ENCODE measurements around the gene RASA3. TPM values are rescaled to one million over a fixed set of nuclear protein-coding genes. Genes with fewer than 3 reads are reported as not detected.
"Not testable (repeated sequence)": the region's sequence is repeated elsewhere in the genome, so short reads cannot be mapped to it uniquely, and the experiment has no call there.

RASA3 gene
- total RNA-seq, 1 donor = 78.9 TPM

DNA sequence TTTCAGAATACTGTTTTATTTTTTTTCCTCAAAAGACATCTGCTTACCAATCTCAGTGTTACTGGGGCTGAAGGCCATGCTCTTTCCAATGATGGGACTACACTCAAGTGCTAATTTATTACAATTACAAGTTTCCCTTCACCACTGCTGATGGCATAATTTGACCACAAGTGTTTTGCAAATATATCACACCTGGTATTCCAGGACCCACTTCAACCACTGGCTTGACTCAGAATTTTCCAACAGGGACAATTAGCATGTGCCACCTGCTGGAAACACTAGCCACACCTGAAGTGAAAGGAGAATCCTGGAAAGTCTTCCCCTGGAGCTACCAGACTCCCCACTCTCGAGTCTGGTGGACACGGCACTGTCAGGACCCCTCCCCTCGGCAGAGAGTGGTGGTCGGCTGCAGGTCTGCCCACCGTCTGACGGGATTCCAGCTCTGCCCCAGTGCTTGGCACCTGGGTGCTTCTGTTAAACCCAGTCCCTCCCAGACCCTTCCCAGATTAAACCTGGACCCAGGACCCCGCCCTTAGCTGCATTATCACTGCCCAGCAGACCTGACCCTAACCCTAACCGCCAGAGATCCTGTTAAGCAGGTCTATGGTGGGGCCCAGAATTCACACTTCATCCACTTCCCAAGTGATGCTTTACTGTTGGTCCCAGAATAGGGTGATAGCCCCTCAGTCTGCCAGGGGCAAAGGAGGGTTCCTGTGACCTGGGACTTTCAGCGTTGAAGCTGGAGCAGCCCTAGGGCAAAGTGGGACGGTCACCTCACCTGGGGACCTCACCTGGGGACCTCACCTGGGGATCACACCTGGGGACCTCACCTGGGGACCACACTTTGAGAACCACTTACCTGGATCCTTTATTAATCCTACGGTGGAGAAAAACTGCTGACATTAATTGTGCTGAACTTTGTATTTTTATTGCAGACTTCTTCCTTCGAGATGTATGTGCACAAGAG lies 17.6 kb upstream of the RASA3 start:
- no peaks in the 10 kb centered on the region for H3K27me3 ChIP-seq (ENCODE audit: insufficient read depth, low read length)
- no peaks in the 10 kb centered on the region for H3K9me3 ChIP-seq (ENCODE audit: low read depth, low read length)
- H3K4me3 ChIP-seq (ENCODE audit: low read length) = no peak overlapping the region
- H3K4me1 ChIP-seq (ENCODE audit: insufficient read depth, low read length) = peaks cover 93% of the 10 kb centered on the region

DNA sequence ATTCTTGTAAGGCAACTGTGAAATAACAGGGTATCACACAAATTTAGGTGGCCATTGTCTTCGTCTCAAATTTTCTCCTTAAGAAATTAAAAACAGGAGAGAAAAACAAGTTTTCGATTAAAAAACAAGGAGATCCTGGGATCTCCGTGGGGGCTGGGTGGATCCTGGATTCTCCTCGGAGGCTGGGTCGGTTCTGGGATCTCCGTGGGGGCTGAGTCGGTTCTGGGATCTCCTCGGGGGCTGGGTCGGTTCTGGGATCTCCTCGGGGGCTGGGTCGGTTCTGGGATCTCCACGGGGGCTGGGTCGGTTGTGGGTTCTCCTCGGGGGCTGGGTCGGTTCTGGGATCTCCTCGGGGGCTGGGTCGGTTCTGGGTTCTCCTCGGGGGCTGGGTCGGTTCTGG lies 16.5 kb upstream of the RASA3 start:
- H3K4me3 ChIP-seq (ENCODE audit: low read length); H3K9me3 ChIP-seq (ENCODE audit: low read depth, low read length): not testable (repeated sequence)

GRCh38 chr13:114148521-114148855 lies 16.1 kb upstream of the RASA3 start:
- Histone ChIP-seq H3K9me3 (ENCODE audit: low read depth, low read length) (no peaks in the 10 kb centered on the region), H3K27me3 (ENCODE audit: insufficient read depth, low read length) (no peaks in the 10 kb centered on the region), H3K4me1 (ENCODE audit: insufficient read depth, low read length) (peaks cover 97% of the 10 kb centered on the region), H3K4me3 (ENCODE audit: low read length) (no peak overlapping the region)

More for the DNA sequence above, 16.5 kb upstream of the RASA3 start:
- not testable (repeated sequence) for H3K27me3 ChIP-seq (ENCODE audit: insufficient read depth, low read length)
- H3K4me1 ChIP-seq (ENCODE audit: insufficient read depth, low read length) = peaks cover 97% of the 10 kb centered on the region

DNA sequence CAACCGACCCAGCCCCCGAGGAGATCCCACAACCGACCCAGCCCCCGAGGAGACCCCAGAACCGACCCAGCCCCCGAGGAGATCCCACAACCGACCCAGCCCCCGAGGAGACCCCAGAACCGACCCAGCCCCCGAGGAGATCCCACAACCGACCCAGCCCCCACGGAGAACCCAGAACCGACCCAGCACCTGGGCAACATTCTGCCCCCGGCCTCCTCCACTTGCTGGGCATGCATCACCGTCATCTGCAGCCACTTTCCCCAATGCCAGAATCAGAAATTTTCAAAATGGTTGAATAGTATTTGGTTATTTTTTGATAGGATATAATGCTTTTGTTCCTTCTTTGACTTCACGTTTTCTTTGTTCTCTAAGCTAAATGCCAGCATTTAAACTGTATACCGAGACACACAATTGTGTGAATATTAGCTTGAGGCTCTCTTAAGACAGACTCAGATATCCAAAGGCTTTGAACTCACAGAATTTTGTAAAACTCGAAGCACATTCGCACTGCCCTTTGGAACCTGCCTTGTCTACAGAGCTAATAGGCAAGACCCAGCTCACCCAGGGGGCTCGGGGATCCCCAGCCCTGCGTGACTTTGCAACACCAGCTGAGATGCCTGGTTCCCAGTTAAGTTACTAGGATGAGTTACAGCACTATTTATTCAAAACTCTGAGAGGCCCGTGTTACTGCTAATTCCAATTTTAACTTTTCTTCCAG lies 15.5 kb upstream of the RASA3 start:
- H3K9me3 ChIP-seq (ENCODE audit: low read depth, low read length) = no peaks in the 10 kb centered on the region
- H3K4me1 ChIP-seq (ENCODE audit: insufficient read depth, low read length) = peaks cover 97% of the 10 kb centered on the region
- H3K4me3 ChIP-seq (ENCODE audit: low read length) = no peak overlapping the region
- H3K27me3 ChIP-seq (ENCODE audit: insufficient read depth, low read length) = no peaks in the 10 kb centered on the region

GRCh38 chr13:114146629-114147028 lies 14.2 kb upstream of the RASA3 start:
- no peak overlapping the region for H3K4me3 ChIP-seq (ENCODE audit: low read length)
- no peaks in the 10 kb centered on the region for H3K27me3 ChIP-seq (ENCODE audit: insufficient read depth, low read length)
- peaks cover 97% of the 10 kb centered on the region for H3K4me1 ChIP-seq (ENCODE audit: insufficient read depth, low read length)
- no peaks in the 10 kb centered on the region for H3K9me3 ChIP-seq (ENCODE audit: low read depth, low read length)

GRCh38 chr13:114146173-114146572 lies 13.8 kb upstream of the RASA3 start:
- Histone ChIP-seq H3K27me3 (ENCODE audit: insufficient read depth, low read length) (no peaks in the 10 kb centered on the region), H3K4me1 (ENCODE audit: insufficient read depth, low read length) (peaks cover 97% of the 10 kb centered on the region), H3K9me3 (ENCODE audit: low read depth, low read length) (no peaks in the 10 kb centered on the region), H3K4me3 (ENCODE audit: low read length) (no peak overlapping the region)

DNA sequence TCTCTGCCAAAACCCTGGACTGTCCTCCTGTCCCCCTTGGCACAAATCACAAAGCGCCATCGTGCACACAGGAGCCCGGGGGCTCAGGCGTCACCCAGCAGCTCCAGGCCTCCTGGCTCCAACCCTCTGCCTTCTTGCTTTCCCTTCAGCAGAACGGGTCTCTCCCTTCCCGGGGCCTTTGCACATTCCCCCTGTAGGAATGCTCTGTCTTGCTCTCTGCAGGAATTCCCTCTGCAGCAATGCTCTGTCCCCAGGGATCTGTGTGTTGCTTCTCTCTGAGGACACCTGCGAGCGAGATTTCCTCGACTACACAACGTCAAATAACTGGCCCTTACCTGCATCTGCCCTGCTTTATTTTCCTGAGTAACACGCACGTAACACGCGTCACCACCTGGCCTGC lies 13.3 kb upstream of the RASA3 start:
- Histone ChIP-seq H3K27me3 (ENCODE audit: insufficient read depth, low read length) (no peaks in the 10 kb centered on the region), H3K9me3 (ENCODE audit: low read depth, low read length) (no peaks in the 10 kb centered on the region), H3K4me1 (ENCODE audit: insufficient read depth, low read length) (peaks cover 97% of the 10 kb centered on the region), H3K4me3 (ENCODE audit: low read length) (no peak overlapping the region)

- Histone ChIP-seq H3K4me3 (ENCODE audit: low read length) (no peak overlapping the region), H3K4me1 (ENCODE audit: insufficient read depth, low read length) (peaks cover 97% of the 10 kb centered on the region), H3K27me3 (ENCODE audit: insufficient read depth, low read length) (no peaks in the 10 kb centered on the region), H3K9me3 (ENCODE audit: low read depth, low read length) (no peaks in the 10 kb centered on the region)
These were observed 12.8 kb upstream of the RASA3 start for GRCh38 chr13:114145256-114145655.

DNA sequence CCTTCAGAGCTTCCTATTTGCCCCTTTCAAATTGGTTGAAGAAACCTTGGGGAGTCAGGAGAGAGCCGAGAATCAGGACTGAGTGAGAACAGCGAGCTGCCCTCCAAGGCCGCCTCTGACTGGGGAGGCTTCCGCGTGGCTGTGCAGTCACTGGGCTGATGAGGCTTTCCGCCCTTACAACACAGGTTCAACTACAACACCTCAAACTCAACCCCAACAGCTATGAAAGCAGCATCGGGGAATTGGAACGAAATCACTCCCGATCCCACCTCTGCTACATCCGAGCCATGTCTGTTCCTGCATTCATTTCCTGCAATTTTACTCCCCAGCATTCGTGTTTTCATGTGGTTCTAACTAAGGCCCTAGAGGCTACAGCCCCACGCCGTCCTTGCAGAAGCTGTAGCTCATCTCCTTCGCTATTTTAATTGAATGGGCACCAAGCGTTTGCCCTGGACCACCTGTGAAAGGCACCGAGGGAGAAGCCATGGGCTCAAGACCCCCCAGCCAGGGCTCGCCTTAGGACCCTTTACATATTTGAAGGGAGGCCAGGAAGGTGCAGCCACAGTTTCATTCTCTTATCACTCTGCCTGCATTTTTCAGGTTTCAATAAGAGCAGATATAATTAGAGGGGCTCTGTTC lies 12.3 kb upstream of the RASA3 start:
- Histone ChIP-seq H3K4me1 (ENCODE audit: insufficient read depth, low read length) (peaks cover 96% of the 10 kb centered on the region), H3K27me3 (ENCODE audit: insufficient read depth, low read length) (no peaks in the 10 kb centered on the region), H3K9me3 (ENCODE audit: low read depth, low read length) (no peaks in the 10 kb centered on the region), H3K4me3 (ENCODE audit: low read length) (no peak overlapping the region)

- no peak overlapping the region for H3K4me3 ChIP-seq (ENCODE audit: low read length)
- peaks cover 89% of the 10 kb centered on the region for H3K4me1 ChIP-seq (ENCODE audit: insufficient read depth, low read length)
- H3K9me3 ChIP-seq (ENCODE audit: low read depth, low read length) = no peaks in the 10 kb centered on the region
- H3K27me3 ChIP-seq (ENCODE audit: insufficient read depth, low read length) = no peaks in the 10 kb centered on the region
These were observed 11.6 kb upstream of the RASA3 start for GRCh38 chr13:114143806-114144605.

DNA sequence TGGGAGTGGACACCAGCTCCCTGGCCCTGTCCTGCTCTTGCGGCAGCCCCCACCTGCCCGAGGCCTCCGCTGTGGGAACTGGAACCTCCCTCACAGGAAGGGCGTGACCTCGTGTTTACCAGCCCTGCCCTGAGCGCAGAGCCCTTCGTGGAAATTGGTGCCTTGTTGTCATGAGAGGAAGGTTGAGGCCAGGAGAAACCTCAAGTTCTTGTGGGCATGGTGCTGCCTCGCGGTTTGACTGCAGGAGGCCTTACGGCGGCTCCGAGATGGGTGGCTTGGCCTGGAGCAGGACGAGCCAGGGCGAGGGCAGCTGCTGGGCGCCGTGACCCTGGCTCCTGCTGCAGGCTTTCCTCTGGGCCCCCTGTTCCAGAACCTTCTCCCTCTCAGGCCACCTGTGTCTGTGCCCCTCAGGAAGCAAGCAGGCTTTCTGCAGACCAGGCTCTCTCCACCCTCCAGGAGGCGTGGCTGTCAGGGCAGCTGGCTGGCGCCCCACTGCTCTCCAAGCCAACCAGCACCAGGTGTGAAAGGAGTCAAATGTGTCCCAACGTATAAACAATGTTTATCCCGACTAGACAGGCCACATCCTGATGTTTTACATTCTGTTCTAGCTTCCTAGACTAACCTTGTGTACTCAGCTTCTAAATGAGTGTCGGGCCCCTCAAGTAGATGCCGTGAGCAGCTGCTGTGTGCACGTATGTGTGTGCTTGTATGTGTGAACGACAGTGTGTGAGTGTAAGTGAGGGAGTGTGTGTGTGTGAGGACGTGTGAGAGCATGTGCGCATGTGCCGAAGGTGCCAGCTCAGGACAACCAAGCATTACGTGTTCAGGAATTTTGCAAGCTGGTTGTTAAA lies 10.4 kb upstream of the RASA3 start:
- no peak overlapping the region for H3K4me3 ChIP-seq (ENCODE audit: low read length)

DNA sequence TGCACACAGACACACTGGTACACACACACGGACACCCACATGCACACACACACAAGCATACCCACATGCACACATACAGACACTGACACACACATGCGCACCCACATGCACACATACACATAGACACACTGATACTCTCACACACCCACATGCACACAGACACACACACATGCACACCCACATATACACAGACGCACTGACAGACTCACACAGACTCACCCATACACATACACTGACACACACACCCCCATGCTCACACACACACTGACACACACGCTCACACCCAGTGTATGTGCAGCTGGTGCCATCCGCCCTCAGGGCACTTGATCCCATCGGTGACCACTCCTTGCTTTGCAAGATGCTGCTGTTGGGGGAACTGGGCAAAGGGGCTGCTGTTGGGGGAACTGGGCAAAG lies 9.7 kb upstream of the RASA3 start:
- Histone ChIP-seq H3K9me3 (ENCODE audit: low read depth, low read length) (no peaks in the 10 kb centered on the region), H3K4me3 (ENCODE audit: low read length) (no peak overlapping the region), H3K27me3 (ENCODE audit: insufficient read depth, low read length) (no peaks in the 10 kb centered on the region), H3K4me1 (ENCODE audit: insufficient read depth, low read length) (peaks cover 73% of the 10 kb centered on the region)

More for the DNA sequence above, 10.4 kb upstream of the RASA3 start:
- H3K27me3 ChIP-seq (ENCODE audit: insufficient read depth, low read length) = no peaks in the 10 kb centered on the region
- no peaks in the 10 kb centered on the region for H3K9me3 ChIP-seq (ENCODE audit: low read depth, low read length)
- H3K4me1 ChIP-seq (ENCODE audit: insufficient read depth, low read length) = peaks cover 77% of the 10 kb centered on the region

GRCh38 chr13:114141261-114141996 lies 9.0 kb upstream of the RASA3 start:
- no peaks in the 10 kb centered on the region for H3K9me3 ChIP-seq (ENCODE audit: low read depth, low read length)
- H3K27me3 ChIP-seq (ENCODE audit: insufficient read depth, low read length) = no peaks in the 10 kb centered on the region
- no peak overlapping the region for H3K4me3 ChIP-seq (ENCODE audit: low read length)
- peaks cover 66% of the 10 kb centered on the region for H3K4me1 ChIP-seq (ENCODE audit: insufficient read depth, low read length)

All from mononuclear cell (primary cell).